NCI-H510A (cell line): ENCODE data around the gene FNDC10.

ENCODE experiments used
- DNase-seq: peaks from one replicate; lab custom pipeline; 2025; lab: John Stamatoyannopoulos, UW

The FNDC10 gene

GRCh38 chr1:1616045-1616790 lies 16.3 kb upstream of the FNDC10 start:
- DNase-seq, result peak; percentile 60

- peak; percentile 100 for DNase-seq
These were observed 15.5 kb upstream of the FNDC10 start, which contains the start of gene MIB2 for GRCh38 chr1:1615256-1616044. Gene MIB2 (plus strand): TSS chr1:1615500. CDS start chr1:1623453, 7,953 bp downstream.

DNA sequence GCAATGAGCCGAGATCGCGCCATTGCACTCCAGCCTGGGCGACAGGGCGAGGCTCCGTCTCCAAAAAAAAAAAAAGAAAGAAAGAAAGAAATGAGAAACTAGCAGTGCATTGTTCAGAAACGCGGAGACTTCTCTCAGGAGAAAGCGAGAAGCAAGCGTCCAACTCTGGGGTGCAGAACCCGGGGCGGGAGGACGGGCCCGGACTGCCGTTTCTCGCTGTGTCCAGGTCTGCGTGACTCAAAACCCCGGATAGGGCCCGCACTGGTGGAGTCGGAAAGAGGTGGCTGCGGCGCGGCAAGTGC lies 15.0 kb upstream of the FNDC10 start:
- no peak for DNase-seq

- DNase-seq, result no peak
These were observed 14.4 kb upstream of the FNDC10 start for GRCh38 chr1:1614204-1614953.

DNA sequence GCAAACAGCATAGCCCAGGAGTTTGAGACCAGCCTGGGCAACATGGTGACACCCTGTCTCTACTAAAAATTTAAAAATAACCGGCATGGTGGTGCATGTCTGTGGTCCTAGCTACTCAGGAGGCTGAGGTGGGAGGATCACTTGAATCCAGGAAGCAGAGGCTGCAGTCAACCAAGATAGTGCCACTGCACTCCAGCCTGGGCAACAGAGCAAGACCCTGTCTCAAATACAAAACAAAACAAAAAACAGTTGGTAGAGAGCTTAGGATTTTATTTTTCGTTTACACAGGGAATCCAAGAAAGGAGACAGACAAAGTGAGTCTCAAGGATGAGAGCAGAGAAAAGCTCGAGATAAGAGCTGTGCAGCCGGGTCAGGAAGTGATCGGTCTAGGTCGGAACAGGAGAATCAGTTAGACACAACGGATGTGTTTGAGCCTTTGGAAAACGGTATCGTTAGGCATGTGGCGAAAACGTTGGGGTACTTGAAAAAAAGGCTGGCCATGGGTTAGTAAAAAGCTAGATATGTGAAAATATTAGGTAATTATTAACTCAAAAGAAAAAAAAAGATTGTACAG lies 13.7 kb upstream of the FNDC10 start:
- no peak for DNase-seq

DNA sequence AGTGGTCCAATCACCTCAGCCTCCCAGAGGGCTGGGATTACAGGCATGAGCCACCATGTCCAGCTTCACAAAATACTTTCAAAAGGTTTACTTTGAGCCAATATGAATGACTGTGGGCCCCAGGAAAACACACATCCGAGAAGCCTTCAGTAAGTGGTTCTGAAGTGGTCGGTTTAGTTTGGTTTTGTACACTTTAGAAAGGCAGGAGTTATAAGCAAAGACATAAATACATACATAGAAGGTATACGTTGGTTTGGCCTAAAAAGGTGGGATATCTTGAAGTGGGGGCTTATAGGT lies 12.1 kb upstream of the FNDC10 start:
- peak; percentile 73 for DNase-seq

DNA sequence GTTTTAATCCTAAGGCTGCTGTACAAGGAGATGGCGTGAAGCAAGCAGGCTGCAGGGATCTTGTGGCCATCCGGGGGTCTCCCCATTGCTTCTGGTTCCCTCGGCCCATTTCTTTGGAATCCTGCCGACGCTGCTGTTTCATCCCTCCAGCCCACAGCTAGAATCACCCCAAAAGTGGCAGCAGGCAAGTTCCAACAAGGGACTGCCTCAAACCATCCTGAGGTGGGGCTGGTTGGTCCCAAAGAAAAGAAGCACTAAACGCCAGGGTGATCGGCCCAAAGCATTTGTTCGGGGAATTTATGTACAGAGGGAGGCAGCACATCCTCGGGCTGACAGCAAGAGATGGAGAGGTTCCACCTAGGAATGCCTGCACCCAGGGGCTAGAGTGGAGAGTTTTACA lies 10.9 kb upstream of the FNDC10 start:
- no peak for DNase-seq

- DNase-seq, result no peak
These were observed 10.0 kb upstream of the FNDC10 start for GRCh38 chr1:1609822-1610485.

- DNase-seq, result no peak
These were observed 6.3 kb upstream of the FNDC10 start for GRCh38 chr1:1606232-1606631.

DNA sequence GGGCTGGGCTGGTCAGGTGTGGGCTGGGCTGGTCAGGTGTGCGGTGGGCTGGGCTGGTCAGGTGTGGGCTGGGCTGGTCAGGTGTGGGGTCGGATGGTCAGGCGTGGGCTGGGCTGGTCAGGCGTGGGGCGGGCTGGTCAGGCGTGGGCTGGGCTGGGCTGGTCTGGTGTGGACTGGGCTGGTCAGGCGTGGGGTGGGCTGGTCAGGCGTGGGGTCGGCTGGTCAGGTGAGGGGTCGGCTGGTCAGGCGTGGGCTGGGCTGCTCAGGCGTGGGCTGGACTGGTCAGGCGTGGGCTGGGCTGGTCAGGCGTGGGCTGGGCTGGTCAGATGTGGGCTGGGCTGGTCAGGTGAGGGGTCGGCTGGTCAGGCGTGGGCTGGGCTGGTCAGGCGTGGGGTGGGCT lies 5.8 kb upstream of the FNDC10 start:
- DNase-seq, result no peak

GRCh38 chr1:1605034-1605591 lies 5.2 kb upstream of the FNDC10 start:
- DNase-seq, result no peak

DNA sequence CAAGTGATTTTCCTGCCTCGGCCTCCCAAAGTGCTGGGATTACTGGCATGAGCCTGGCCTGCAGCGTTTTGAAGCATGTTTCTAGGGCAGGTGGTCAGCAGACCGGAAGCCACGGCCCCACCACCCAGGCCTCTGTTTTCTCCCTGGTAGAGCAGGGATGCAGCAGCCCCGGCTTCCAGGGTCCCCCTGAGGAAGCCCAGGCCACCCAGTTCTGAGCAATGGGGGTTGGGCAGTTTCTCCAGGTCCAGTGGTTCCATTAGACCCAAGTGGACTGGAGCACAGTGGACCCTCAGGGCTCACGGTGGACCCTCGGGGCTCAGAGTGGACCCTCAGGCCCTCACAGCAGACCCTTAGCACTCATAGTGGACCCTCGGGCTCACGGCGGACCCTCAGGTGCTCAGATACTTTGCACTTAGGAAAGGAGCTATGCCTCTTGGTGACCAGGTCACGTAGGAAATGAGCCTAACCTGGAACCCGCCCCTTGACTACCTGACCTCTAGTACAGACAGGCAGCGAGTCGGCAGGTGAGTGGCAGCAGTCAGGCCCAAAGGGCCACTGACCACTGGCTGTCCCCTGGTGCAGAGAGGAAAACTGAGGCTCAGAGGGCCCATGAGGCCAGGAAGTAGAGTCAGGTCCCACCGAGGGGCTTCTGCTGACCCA lies 4.6 kb upstream of the FNDC10 start:
- DNase-seq, result no peak

GRCh38 chr1:1603671-1604373 lies 3.9 kb upstream of the FNDC10 start:
- DNase-seq, result no peak

- no peak for DNase-seq
These were observed 3.1 kb upstream of the FNDC10 start for GRCh38 chr1:1602968-1603506.

DNA sequence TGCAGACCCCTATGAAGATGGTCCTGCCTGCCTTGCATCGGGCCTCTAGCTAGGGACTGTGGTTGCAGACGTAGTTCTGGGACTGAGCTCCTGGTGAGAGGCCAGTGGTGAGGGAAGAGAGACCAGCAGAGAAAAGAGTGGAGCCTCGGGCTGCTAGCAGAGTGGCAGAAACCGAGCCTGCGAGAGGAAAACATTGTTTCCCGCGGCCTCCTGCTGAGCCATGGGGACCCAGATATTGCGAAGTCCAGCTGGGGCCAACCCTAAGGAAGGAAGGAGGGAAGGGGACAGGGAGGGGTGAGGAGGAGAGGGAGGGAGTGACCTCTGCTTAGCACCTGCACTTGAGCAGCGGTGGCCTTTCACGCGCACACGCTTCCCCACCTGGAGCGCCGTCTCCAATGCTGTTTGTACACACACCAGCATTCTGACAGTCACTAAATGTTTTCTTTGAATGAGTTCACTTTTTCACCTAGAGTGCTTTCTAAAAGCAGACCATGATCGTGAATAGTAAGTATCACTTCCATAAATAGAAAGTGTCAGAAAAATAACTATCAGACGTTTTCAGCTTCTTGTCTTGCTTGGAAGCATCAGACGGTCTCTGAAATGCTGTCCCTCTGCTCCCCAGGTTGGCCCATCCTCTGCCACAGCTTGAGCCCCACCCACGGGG lies 2.5 kb upstream of the FNDC10 start:
- DNase-seq, result no peak

DNA sequence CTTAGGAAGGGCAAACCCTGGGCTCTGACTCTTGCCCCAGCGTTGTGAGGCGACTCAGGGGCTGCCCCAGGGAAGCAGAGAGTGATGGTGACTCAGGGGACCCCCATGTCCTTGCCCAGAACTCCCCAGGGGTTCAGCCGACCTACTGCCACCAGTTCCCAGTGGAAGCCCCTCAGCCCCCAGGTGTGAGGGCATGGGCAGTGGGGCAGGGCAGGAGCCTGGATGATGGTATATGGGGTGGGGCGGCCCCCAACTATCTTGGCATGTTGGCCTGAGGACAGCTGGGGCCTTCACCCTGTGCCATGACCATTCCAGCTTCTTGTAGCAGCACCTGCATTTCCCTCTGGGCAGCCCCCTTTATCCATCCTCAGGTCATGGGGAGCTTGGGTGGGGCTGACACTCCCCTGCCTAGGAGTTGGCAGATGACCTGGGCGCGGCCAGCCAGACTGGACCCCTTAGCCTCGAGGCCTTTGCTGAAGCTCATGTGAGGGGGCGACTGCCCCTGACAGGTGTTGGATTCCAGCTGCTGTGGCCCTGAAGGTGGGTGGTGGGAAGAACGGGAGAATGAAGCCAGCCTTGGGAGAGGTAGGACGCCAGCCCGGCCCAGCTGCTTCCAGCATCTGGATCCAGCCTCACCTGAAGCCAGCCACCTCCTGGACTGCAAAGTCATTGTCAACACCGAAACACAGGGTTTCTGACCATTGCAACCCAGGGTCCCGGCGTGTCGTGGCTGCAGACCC lies 1.8 kb upstream of the FNDC10 start:
- no peak for DNase-seq

DNA sequence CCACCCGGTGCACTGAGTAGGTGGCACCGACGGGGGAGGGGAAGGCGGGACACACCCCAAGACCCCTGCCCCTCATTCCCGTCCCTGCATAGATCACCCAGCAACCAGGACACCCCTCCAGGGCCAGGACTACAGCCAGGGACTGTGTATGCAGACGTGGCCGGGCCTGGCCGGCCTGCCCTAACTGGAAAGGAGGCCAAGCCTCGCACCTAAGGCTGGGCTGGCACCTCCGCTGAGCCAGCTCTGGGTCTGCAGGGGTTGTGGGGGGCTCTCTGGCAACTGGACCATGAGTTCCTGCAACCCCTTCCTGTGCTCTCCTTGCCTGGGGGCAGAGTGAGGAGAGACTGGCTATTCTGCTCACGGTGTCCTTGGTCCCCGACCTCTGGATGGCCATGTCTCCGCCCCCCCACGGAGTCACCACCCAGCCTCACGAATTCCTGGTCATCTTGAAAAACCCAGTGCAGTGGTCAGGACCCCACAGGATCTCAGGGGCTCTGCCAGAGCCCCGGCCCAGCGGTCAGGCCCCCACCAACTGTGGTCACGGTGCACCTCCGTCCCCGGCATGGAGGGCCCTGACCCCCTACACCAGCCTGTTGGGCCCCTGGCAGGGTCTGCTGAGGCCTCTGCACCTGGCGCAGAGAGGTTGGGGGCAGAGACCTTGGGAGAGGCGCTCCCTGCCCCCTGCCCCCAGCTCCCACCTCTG lies 1.1 kb upstream of the FNDC10 start:
- no peak for DNase-seq
